GM03348 (cell line): ENCODE results near the gene GRM1.
A peak's percentile ranks its signal among the peaks of the same experiment; 100 is the strongest.

Experiments
- DNase-seq: peaks from one replicate; pipeline ENCODE4 v3.0.0; 2012; ENCODE audit warnings: low spot score

GRM1 gene

GRCh38 chr6:146028851-146029572 is at the start of gene GRM1:
Gene GRM1 (plus strand): TSS chr6:146029062. CDS start chr6:146029518, 456 bp downstream.
- DNase-seq, result no peak

- no peak for DNase-seq
These were observed 19.5 kb upstream of the GRM1 start for GRCh38 chr6:146009338-146009737.

GRCh38 chr6:146014233-146014632 is 14.6 kb upstream of the GRM1 start:
- DNase-seq, result no peak

- DNase-seq, result no peak
These were observed 11.2 kb upstream of the GRM1 start for GRCh38 chr6:146017672-146018071.

GRCh38 chr6:146026873-146027272 is 2.0 kb upstream of the GRM1 start:
- DNase-seq, result no peak

GRCh38 chr6:146027586-146028251 is 1.1 kb upstream of the GRM1 start:
- DNase-seq, result no peak

- DNase-seq, result peak; percentile 90
These were observed 538 bp upstream of the GRM1 start for GRCh38 chr6:146028252-146028795.

GRCh38 chr6:146029573-146030184 is 817 bp downstream of the GRM1 start:
- no peak for DNase-seq

- no peak for DNase-seq
These were observed 3.5 kb downstream of the GRM1 start for GRCh38 chr6:146032387-146032786.

- DNase-seq, result no peak
These were observed 11.5 kb downstream of the GRM1 start for GRCh38 chr6:146040360-146040759.

GRCh38 chr6:146041282-146041681 is 12.4 kb downstream of the GRM1 start:
- DNase-seq, result no peak

GRCh38 chr6:146047371-146047770 is 18.5 kb downstream of the GRM1 start:
- no peak for DNase-seq

- DNase-seq, result no peak
These were observed 21.3 kb downstream of the GRM1 start for GRCh38 chr6:146050168-146050567.

GRCh38 chr6:146056506-146056905 is 27.6 kb downstream of the GRM1 start:
- no peak for DNase-seq

- no peak for DNase-seq
These were observed 36.8 kb downstream of the GRM1 start for GRCh38 chr6:146065690-146066089.

GRCh38 chr6:146066506-146066905 is 37.6 kb downstream of the GRM1 start:
- no peak for DNase-seq

GRCh38 chr6:146071781-146072180 is 42.9 kb downstream of the GRM1 start:
- no peak for DNase-seq

GRCh38 chr6:146077992-146078391 is 49.1 kb downstream of the GRM1 start:
- no peak for DNase-seq

GRCh38 chr6:146087386-146087785 is 58.5 kb downstream of the GRM1 start:
- no peak for DNase-seq

GRCh38 chr6:146090474-146090873 is 61.6 kb downstream of the GRM1 start:
- no peak for DNase-seq

- no peak for DNase-seq
These were observed 64.3 kb downstream of the GRM1 start for GRCh38 chr6:146092961-146093686.

- DNase-seq, result no peak
These were observed 66.6 kb downstream of the GRM1 start for GRCh38 chr6:146095481-146095880.
